ENCODE results near the gene DTNBP1. TPM values are rescaled to one million over a fixed set of nuclear protein-coding genes. Genes with fewer than 3 reads are reported as not detected.

DTNBP1 gene
- total and polyA plus RNA-seq, 9 donors = 8.4 to 23.6 (median 18.2) TPM

DNA sequence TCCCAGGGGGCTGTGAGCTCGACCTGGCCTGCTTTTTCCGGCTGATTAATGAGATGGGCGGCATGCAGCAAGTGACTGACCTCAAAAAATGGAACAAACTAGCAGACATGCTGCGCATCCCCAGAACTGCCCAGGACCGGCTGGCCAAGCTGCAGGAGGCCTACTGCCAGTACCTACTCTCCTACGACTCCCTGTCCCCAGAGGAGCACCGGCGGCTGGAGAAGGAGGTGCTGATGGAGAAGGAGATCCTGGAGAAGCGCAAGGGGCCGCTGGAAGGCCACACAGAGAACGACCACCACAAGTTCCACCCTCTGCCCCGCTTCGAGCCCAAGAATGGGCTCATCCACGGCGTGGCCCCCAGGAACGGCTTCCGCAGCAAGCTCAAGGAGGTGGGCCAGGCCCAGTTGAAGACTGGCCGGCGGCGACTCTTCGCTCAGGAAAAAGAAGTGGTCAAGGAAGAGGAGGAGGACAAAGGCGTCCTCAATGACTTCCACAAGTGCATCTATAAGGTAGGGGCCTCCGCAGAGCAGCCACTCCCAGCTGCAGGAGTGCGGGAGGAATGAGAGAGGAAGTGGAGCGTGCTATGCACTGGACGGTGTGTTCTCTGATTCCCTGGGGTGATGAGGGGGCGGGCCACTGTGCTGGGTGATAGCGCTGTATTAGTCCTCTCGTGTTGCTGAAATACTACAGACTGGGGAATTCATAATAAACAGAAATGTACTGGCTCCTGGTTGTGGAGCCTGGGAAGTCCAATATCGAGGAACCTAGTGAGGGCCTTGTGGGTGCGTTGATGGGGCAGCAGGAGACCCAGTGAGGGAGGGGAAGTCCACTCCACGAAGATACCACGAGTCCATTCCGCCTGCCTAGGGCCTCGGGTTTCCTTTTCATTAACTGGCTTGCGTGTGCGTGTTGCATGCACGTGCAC lies 161.7 kb downstream of the DTNBP1 start:
- H3K27ac ChIP-seq (ENCODE audit: low read length) = no peak overlapping the region
- no peak for DNase-seq
- peaks cover 49% of the 10 kb centered on the region for H3K4me1 ChIP-seq (ENCODE audit: control insufficient read depth, insufficient read depth, low read length)
- 83% methylated on average over 32 of the region's 38 CpGs for WGBS (ENCODE audit: insufficient coverage)
- H3K4me3 ChIP-seq (ENCODE audit: low read length) = no peak overlapping the region
- no peaks in the 10 kb centered on the region for H3K9me3 ChIP-seq (replicated peaks; ENCODE audit: control insufficient read depth, low read depth, low read length)
- H3K27me3 ChIP-seq (ENCODE audit: control insufficient read depth, insufficient read depth, low read length) = no peaks in the 10 kb centered on the region
- H3K36me3 ChIP-seq (ENCODE audit: control insufficient read depth, insufficient read depth, low read length) = peaks cover 47% of the 10 kb centered on the region

DNA sequence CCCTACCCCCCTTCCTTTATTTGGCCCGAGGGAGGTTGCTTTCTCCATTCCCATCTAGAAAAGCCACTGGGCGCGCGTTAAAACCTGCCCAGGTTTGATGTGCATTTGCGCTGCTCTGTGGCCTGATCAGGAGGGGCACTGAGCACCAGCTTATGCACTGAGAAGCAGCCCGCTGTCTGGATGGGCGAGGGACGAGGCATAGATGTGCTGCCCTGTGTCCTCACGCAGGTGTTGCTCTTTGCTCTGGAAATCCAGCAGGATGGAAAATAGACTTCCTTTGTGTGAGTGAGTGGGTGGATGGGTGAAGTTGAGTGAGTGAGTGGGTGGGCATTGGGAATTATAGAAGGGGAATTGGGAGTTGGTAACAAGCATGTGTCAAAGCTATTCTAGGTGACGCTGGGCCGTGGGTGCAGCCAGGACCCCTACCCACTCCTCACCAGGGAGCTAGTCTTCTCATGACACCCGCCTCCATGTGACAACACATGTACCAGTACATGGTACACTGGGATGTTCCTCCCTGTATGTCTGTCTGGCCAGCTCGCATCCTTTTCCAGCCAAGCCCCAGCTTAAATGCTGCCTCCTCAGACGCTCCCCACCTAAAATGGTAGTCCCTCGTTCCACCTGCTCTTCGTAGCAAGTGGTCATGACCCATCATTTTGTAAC lies 162.6 kb downstream of the DTNBP1 start:
- 95% methylated on average over 11 of the region's 16 CpGs for WGBS (ENCODE audit: insufficient coverage)
- peaks cover 47% of the 10 kb centered on the region for H3K36me3 ChIP-seq (ENCODE audit: control insufficient read depth, insufficient read depth, low read length)
- DNase-seq = no peak

GRCh38 chr6:15499591-15499990 lies 163.2 kb downstream of the DTNBP1 start:
- Histone ChIP-seq H3K4me1 (ENCODE audit: control insufficient read depth, insufficient read depth, low read length) (peaks cover 46% of the 10 kb centered on the region), H3K27ac (ENCODE audit: low read length) (no peak overlapping the region), H3K27me3 (ENCODE audit: control insufficient read depth, insufficient read depth, low read length) (no peaks in the 10 kb centered on the region), H3K9me3 (replicated peaks; ENCODE audit: control insufficient read depth, low read depth, low read length) (no peaks in the 10 kb centered on the region), H3K4me3 (ENCODE audit: low read length) (no peak overlapping the region), H3K36me3 (ENCODE audit: control insufficient read depth, insufficient read depth, low read length) (peaks cover 47% of the 10 kb centered on the region)
- WGBS (ENCODE audit: insufficient coverage) = no CpG with 5 or more reads among the region's 9 CpGs
- no peak for DNase-seq

More for the DNA sequence above, 162.6 kb downstream of the DTNBP1 start:
- H3K27ac ChIP-seq (ENCODE audit: low read length) = no peak overlapping the region
- no peaks in the 10 kb centered on the region for H3K9me3 ChIP-seq (replicated peaks; ENCODE audit: control insufficient read depth, low read depth, low read length)
- peaks cover 48% of the 10 kb centered on the region for H3K4me1 ChIP-seq (ENCODE audit: control insufficient read depth, insufficient read depth, low read length)
- H3K27me3 ChIP-seq (ENCODE audit: control insufficient read depth, insufficient read depth, low read length) = no peaks in the 10 kb centered on the region
- no peak overlapping the region for H3K4me3 ChIP-seq (ENCODE audit: low read length)

- WGBS (ENCODE audit: insufficient coverage) = 90% methylated on average over 10 of the region's 12 CpGs
- DNase-seq = no peak
- Histone ChIP-seq H3K27me3 (ENCODE audit: control insufficient read depth, insufficient read depth, low read length) (no peaks in the 10 kb centered on the region), H3K36me3 (ENCODE audit: control insufficient read depth, insufficient read depth, low read length) (peaks cover 47% of the 10 kb centered on the region), H3K9me3 (replicated peaks; ENCODE audit: control insufficient read depth, low read depth, low read length) (no peaks in the 10 kb centered on the region), H3K4me1 (ENCODE audit: control insufficient read depth, insufficient read depth, low read length) (peaks cover 41% of the 10 kb centered on the region), H3K27ac (ENCODE audit: low read length) (no peak overlapping the region), H3K4me3 (ENCODE audit: low read length) (no peak overlapping the region)
Observed at GRCh38 chr6:15499125-15499524, 163.7 kb downstream of the DTNBP1 start.

GRCh38 chr6:15498640-15499039 lies 164.2 kb downstream of the DTNBP1 start:
- Histone ChIP-seq H3K9me3 (replicated peaks; ENCODE audit: control insufficient read depth, low read depth, low read length) (no peaks in the 10 kb centered on the region), H3K4me1 (ENCODE audit: control insufficient read depth, insufficient read depth, low read length) (peaks cover 36% of the 10 kb centered on the region), H3K4me3 (ENCODE audit: low read length) (no peak overlapping the region), H3K36me3 (ENCODE audit: control insufficient read depth, insufficient read depth, low read length) (peaks cover 47% of the 10 kb centered on the region), H3K27me3 (ENCODE audit: control insufficient read depth, insufficient read depth, low read length) (no peaks in the 10 kb centered on the region), H3K27ac (ENCODE audit: low read length) (no peak overlapping the region)
- no peak for DNase-seq
- 92% methylated on average over 11 of the region's 12 CpGs for whole genome bisulfite sequencing (ENCODE audit: insufficient coverage)

GRCh38 chr6:15496345-15497131 lies 166.3 kb downstream of the DTNBP1 start:
- Histone ChIP-seq H3K4me1 (ENCODE audit: control insufficient read depth, insufficient read depth, low read length) (peaks cover 17% of the 10 kb centered on the region), H3K4me3 (ENCODE audit: low read length) (no peak overlapping the region), H3K27ac (ENCODE audit: low read length) (no peak overlapping the region), H3K27me3 (ENCODE audit: control insufficient read depth, insufficient read depth, low read length) (no peaks in the 10 kb centered on the region), H3K9me3 (replicated peaks; ENCODE audit: control insufficient read depth, low read depth, low read length) (no peaks in the 10 kb centered on the region), H3K36me3 (ENCODE audit: control insufficient read depth, insufficient read depth, low read length) (peaks cover 41% of the 10 kb centered on the region)
- 96% methylated on average over 60 of the region's 60 CpGs for WGBS (ENCODE audit: insufficient coverage)
- DNase-seq = no peak

DNA sequence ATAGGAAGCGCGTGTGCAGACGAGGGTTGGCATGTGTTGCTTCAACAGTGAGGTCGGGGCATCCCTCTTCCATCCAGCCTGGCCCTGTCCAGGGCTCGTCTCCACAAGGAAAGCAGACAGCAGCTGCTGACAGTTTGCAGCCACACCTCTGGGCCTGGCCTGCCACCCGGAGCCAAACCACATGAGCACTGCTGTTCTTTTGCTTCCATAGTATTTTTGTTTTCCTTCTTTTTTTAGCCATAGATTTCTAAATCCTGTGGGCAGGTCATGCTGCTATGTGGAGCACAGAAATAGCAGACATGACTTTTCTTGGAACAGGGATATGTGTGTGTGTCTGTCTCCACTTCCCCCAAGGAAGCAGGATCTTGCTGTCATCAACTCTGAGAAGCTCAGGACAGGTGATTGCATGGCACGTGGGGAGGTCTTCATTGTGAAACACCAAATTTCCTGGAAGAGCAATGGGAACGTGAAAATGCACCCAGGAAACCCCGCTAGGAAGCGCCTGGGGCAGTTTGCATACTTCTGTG lies 167.4 kb downstream of the DTNBP1 start:
- Histone ChIP-seq H3K27ac (ENCODE audit: low read length) (no peak overlapping the region), H3K36me3 (ENCODE audit: control insufficient read depth, insufficient read depth, low read length) (peaks cover 31% of the 10 kb centered on the region), H3K9me3 (replicated peaks; ENCODE audit: control insufficient read depth, low read depth, low read length) (no peaks in the 10 kb centered on the region), H3K27me3 (ENCODE audit: control insufficient read depth, insufficient read depth, low read length) (no peaks in the 10 kb centered on the region), H3K4me1 (ENCODE audit: control insufficient read depth, insufficient read depth, low read length) (peaks cover 18% of the 10 kb centered on the region), H3K4me3 (ENCODE audit: low read length) (no peak overlapping the region)
- 60% methylated on average over 6 of the region's 10 CpGs for WGBS (ENCODE audit: insufficient coverage)
- peak; percentile 51 for DNase-seq

GRCh38 chr6:15493437-15494168 lies 169.2 kb downstream of the DTNBP1 start:
- DNase-seq = no peak
- WGBS (ENCODE audit: insufficient coverage) = 87% methylated on average over 6 of the region's 9 CpGs
- Histone ChIP-seq H3K27ac (ENCODE audit: low read length) (no peak overlapping the region), H3K9me3 (replicated peaks; ENCODE audit: control insufficient read depth, low read depth, low read length) (no peaks in the 10 kb centered on the region), H3K27me3 (ENCODE audit: control insufficient read depth, insufficient read depth, low read length) (no peaks in the 10 kb centered on the region), H3K36me3 (ENCODE audit: control insufficient read depth, insufficient read depth, low read length) (peaks cover 29% of the 10 kb centered on the region), H3K4me3 (ENCODE audit: low read length) (no peak overlapping the region), H3K4me1 (ENCODE audit: control insufficient read depth, insufficient read depth, low read length) (peaks cover 18% of the 10 kb centered on the region)

DNA sequence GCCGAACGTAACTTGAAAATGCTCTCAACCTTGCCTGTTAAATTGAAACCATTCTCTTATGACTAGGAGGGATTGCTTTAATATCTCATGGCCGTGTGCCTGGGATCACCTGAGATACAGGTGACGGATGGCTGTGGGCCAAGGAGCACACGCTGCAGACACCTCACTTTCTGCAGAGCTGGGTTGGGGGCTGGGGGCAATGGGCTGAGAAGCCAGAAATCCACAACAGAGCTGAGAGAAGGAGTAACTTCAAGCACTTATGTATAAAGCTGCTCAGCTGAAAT lies 170.9 kb downstream of the DTNBP1 start:
- Histone ChIP-seq H3K27ac (ENCODE audit: low read length) (no peak overlapping the region), H3K36me3 (ENCODE audit: control insufficient read depth, insufficient read depth, low read length) (peaks cover 25% of the 10 kb centered on the region), H3K9me3 (replicated peaks; ENCODE audit: control insufficient read depth, low read depth, low read length) (no peaks in the 10 kb centered on the region), H3K27me3 (ENCODE audit: control insufficient read depth, insufficient read depth, low read length) (no peaks in the 10 kb centered on the region), H3K4me3 (ENCODE audit: low read length) (no peak overlapping the region), H3K4me1 (ENCODE audit: control insufficient read depth, insufficient read depth, low read length) (peaks cover 18% of the 10 kb centered on the region)
- DNase-seq = no peak
- 39% methylated on average over 3 of the region's 5 CpGs for WGBS (ENCODE audit: insufficient coverage)
